Ishikawa (cell line): ENCODE measurements around the gene TRIM44.

Experiments
- CEBPB ChIP-seq: IDR thresholded peaks from 2 replicates; pipeline ENCODE4 v1.6.1; 2012
- CREB1 ChIP-seq: IDR thresholded peaks from 2 replicates; pipeline ENCODE4 v1.6.1; 2012; ENCODE audit warnings: low read depth
- EGR1 ChIP-seq: IDR thresholded peaks from 2 replicates; pipeline ENCODE4 v1.6.1; 2012
- EP300 ChIP-seq: IDR thresholded peaks from 2 replicates; pipeline ENCODE4 v1.6.1; 2012; ENCODE audit warnings: borderline replicate concordance
- FOXM1 ChIP-seq: IDR thresholded peaks from 2 replicates; pipeline ENCODE4 v1.6.1; 2012; ENCODE audit warnings: low read depth, borderline replicate concordance
- MAX ChIP-seq: IDR thresholded peaks from 2 replicates; pipeline ENCODE4 v1.6.1; 2012
- NFIC ChIP-seq: IDR thresholded peaks from 2 replicates; pipeline ENCODE4 v1.6.1; 2012
- RAD21 ChIP-seq: IDR thresholded peaks from 2 replicates; pipeline ENCODE4 v1.6.1; 2012; ENCODE audit warnings: low read depth
- TAF1 ChIP-seq: IDR thresholded peaks from 2 replicates; pipeline ENCODE4 v1.6.1; 2012; ENCODE audit warnings: low read depth, mild to moderate bottlenecking
- TCF12 ChIP-seq: IDR thresholded peaks from 2 replicates; pipeline ENCODE4 v1.6.1; 2012; ENCODE audit warnings: low read depth
- TEAD4 ChIP-seq: IDR thresholded peaks from 2 replicates; pipeline ENCODE4 v1.6.1; 2012
- YY1 ChIP-seq: IDR thresholded peaks from 2 replicates; pipeline ENCODE4 v1.6.1; 2012; ENCODE audit warnings: low read depth
- ZBTB7A ChIP-seq: IDR thresholded peaks from 2 replicates; pipeline ENCODE4 v1.6.1; 2012; ENCODE audit warnings: low read depth
- TF ChIP-seq, protein P1 (sequence below): IDR thresholded peaks from 2 replicates; pipeline ENCODE4 v1.6.1; 2012; ENCODE audit warnings: low read depth, mild to moderate bottlenecking
- TF ChIP-seq, protein P2 (sequence below): IDR thresholded peaks from 2 replicates; pipeline ENCODE4 v1.6.1; 2012

TRIM44 gene

DNA sequence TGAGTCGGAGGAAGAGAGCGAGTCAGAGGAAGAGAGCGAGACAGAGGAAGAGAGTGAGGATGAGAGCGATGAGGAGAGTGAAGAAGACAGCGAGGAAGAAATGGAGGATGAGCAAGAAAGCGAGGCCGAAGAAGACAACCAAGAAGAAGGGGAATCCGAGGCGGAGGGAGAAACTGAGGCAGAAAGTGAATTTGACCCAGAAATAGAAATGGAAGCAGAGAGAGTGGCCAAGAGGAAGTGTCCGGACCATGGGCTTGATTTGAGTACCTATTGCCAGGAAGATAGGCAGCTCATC, 780 bp downstream of the TRIM44 start:
- TF ChIP-seq EGR1 (no peak), EP300 (no peak), CREB1 (no peak)

DNA sequence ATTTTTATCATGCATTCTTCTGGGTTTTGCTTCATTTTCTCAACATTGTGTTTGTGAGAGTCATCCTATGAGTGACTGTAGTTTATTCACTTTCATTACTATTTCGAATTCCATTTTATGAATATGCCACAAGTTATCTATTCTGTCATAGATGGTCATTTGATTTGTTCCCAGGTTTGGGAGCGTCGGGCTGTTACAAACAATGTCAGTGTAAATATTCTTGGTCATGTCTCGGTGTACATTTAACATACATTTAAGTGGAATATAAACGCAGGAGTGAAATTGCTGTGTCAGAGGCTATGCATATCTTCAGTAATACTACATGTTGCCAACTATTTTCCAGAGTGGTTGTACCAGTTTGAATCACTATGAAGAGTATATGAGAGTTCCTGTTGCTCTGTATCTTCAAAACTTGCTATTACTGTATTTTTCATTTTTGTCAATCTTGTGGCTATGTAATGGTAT, 2.4 kb downstream of the TRIM44 start:
- TF ChIP-seq TEAD4 (no peak), CREB1 (no peak), RAD21 (no peak)

DNA sequence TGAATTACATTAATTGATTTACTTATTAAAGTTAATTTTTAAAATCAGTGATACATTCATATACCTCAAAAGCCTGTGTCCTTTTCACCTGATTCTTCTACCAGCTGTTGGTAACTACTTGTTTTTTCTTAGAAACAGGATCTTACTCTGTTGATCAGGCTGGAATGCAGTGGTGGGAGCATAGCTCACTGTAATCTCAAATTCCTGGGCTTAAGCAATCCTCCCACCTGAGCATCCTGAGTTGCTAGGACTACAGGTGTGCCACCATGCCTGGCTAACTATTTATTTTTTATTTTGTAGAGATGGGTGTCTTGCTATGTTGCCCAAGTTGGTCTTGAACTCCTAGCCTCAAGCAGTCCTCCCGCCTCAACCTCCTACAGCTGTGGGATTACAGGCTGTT, 4.7 kb downstream of the TRIM44 start:
- no peak for TF ChIP-seq ZBTB7A
- no peak for TF ChIP-seq MAX
- no peak for TF ChIP-seq RAD21
- TF ChIP-seq CREB1, result no peak
- no peak for TF ChIP-seq EGR1
- TF ChIP-seq YY1, result no peak
- TF ChIP-seq, protein P1, sequence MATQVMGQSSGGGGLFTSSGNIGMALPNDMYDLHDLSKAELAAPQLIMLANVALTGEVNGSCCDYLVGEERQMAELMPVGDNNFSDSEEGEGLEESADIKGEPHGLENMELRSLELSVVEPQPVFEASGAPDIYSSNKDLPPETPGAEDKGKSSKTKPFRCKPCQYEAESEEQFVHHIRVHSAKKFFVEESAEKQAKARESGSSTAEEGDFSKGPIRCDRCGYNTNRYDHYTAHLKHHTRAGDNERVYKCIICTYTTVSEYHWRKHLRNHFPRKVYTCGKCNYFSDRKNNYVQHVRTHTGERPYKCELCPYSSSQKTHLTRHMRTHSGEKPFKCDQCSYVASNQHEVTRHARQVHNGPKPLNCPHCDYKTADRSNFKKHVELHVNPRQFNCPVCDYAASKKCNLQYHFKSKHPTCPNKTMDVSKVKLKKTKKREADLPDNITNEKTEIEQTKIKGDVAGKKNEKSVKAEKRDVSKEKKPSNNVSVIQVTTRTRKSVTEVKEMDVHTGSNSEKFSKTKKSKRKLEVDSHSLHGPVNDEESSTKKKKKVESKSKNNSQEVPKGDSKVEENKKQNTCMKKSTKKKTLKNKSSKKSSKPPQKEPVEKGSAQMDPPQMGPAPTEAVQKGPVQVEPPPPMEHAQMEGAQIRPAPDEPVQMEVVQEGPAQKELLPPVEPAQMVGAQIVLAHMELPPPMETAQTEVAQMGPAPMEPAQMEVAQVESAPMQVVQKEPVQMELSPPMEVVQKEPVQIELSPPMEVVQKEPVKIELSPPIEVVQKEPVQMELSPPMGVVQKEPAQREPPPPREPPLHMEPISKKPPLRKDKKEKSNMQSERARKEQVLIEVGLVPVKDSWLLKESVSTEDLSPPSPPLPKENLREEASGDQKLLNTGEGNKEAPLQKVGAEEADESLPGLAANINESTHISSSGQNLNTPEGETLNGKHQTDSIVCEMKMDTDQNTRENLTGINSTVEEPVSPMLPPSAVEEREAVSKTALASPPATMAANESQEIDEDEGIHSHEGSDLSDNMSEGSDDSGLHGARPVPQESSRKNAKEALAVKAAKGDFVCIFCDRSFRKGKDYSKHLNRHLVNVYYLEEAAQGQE, result no peak
- no peak for TF ChIP-seq TAF1
- TF ChIP-seq, protein P2, sequence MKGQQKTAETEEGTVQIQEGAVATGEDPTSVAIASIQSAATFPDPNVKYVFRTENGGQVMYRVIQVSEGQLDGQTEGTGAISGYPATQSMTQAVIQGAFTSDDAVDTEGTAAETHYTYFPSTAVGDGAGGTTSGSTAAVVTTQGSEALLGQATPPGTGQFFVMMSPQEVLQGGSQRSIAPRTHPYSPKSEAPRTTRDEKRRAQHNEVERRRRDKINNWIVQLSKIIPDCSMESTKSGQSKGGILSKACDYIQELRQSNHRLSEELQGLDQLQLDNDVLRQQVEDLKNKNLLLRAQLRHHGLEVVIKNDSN, result no peak
- TF ChIP-seq TCF12, result no peak
- TF ChIP-seq TEAD4, result no peak
- TF ChIP-seq NFIC, result no peak
- TF ChIP-seq FOXM1, result no peak
- TF ChIP-seq CEBPB, result no peak
- no peak for TF ChIP-seq EP300

DNA sequence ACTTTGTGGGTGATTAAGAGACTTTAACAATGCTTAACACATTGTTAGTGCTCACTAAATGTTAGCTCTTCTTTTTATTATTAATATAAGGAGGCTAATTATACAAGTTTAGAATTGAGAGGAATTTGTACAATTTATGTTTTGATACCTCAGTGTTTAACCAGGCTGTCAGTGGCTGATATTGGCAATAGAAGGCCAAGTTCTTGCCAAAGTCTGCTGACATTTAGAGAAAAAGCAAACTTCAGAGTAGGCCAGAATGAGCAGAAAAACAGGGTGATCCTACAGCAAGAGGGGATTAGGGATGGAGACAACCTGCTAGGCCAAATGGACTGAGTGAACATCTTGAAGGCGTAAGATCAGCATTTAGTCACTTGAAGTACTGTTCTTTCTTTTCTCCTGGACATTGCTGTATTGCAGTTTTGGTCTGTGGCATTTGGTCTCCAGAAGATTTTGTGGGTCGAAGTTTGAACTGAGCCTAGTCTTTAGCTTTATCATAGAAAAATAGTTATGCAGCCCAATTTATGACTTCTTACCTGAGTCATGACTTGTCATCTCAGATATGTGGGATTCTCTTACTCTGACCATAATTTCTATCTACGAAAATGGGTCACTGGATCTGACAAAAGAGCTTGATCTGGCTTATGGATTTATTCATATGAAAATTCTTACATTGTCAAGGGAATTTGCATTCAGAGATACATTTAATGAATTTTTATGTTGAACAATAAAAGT, 9.0 kb downstream of the TRIM44 start:
- TF ChIP-seq CEBPB, result no peak
- no peak for TF ChIP-seq CREB1
- no peak for TF ChIP-seq RAD21
- no peak for TF ChIP-seq TAF1
- no peak for TF ChIP-seq MAX
- no peak for TF ChIP-seq NFIC
- TF ChIP-seq, protein P2, result no peak
- TF ChIP-seq TCF12, result no peak
- TF ChIP-seq EGR1, result no peak
- TF ChIP-seq TEAD4, result no peak
- TF ChIP-seq ZBTB7A, result no peak
- no peak for TF ChIP-seq FOXM1
- TF ChIP-seq YY1, result no peak
- TF ChIP-seq, protein P1, result no peak
- TF ChIP-seq EP300, result no peak

DNA sequence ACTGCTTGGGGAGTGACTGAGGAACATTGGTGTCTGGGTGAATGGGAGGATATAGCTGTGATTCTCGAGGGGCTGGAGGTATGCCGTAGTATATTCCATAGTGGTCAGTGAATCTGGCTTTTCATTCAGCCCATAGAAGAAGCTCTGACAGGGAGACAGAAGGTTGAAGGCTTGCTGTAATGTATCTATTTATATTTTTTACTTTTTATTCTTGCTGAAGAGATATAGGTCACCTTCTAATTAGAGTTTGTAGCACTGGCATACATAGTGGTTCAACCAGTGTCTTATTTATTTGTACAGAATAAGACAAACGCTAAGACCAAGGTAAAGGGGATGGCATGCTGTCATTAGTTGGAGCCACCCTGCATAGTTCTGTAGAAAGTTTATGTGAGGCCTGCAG, 10.0 kb downstream of the TRIM44 start:
- TF ChIP-seq YY1 (no peak), EGR1 (no peak), FOXM1 (no peak), EP300 (no peak), TEAD4 (no peak), CREB1 (no peak), MAX (no peak), RAD21 (no peak), NFIC (no peak), TAF1 (no peak), ZBTB7A (no peak), TCF12 (no peak)
